ENCODE measurements around the gene AP2B1.

Gene AP2B1

DNA sequence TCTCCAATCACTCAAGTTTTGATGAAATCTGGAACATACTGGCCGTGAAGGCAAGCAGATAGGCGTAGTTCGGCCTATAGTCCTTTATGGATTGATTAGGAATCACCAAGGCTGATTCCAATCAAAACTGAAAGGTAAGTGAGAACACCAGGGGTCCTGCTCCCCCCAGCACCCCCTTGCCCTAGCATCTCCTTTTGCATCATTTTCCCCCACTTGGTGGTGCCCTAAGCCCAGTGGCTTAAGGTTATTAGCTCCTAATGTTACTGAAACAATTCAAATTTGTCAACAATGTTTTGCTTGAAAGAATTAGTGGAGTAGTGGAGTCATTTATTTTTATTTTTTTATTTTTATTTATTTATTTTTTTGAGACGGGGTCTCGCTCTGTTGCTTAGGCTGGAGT is 31.4 kb upstream of the AP2B1 start:
- TF ChIP-seq RAD21 (IDR thresholded peaks at IDR 0.05; ENCODE audit: low read depth) (0 out of 2 replicates have a peak, but pooled peaks have one; percentile 15), FOXM1 (IDR thresholded peaks at IDR 0.05; ENCODE audit: borderline replicate concordance, low read depth) (no peak)

DNA sequence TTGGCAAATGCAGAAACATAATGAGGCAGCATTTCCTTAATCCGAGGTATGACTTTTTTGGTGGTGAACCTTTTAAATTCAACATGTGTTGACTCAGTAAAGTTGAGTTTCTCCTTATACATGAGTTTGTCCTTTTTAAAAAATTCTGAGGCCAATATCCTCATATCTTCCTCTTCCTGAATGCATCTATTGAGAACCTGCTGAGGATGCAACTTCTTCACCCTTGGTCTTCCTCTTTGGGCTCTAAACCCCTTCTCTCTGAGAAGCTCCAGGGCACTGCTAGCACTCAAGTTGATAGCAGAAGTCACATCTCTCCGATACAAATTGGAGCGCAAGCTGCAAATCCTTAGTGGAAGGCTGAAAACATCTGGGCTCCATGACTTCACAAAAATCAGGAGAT is 29.8 kb upstream of the AP2B1 start:
- TF ChIP-seq CEBPB (IDR thresholded peaks at IDR 0.05), result no peak
- no peak for TF ChIP-seq TAF1 (IDR thresholded peaks at IDR 0.05; ENCODE audit: low read depth)
- TF ChIP-seq USF1 (IDR thresholded peaks at IDR 0.05), result no peak
- TF ChIP-seq EP300 (IDR thresholded peaks at IDR 0.05; ENCODE audit: borderline replicate concordance), result no peak
- no peak for TF ChIP-seq REST (IDR thresholded peaks at IDR 0.05; ENCODE audit: low read depth)
- TF ChIP-seq TEAD4 (IDR thresholded peaks at IDR 0.05), result no peak
- TF ChIP-seq ZBTB7A (IDR thresholded peaks at IDR 0.05; ENCODE audit: low read depth), result no peak
- no peak for TF ChIP-seq TCF12 (IDR thresholded peaks at IDR 0.05; ENCODE audit: low read depth)
- TF ChIP-seq NFIC (IDR thresholded peaks at IDR 0.05), result no peak
- TF ChIP-seq YY1 (IDR thresholded peaks at IDR 0.05; ENCODE audit: low read depth), result no peak
- no peak for TF ChIP-seq EGR1 (IDR thresholded peaks at IDR 0.05)
- no peak for TF ChIP-seq FOXM1 (IDR thresholded peaks at IDR 0.05; ENCODE audit: borderline replicate concordance, low read depth)
- TF ChIP-seq RAD21 (IDR thresholded peaks at IDR 0.05; ENCODE audit: low read depth), result no peak
- TF ChIP-seq, protein P1, sequence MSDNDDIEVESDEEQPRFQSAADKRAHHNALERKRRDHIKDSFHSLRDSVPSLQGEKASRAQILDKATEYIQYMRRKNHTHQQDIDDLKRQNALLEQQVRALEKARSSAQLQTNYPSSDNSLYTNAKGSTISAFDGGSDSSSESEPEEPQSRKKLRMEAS (IDR thresholded peaks at IDR 0.05), result no peak
- TF ChIP-seq CREB1 (IDR thresholded peaks at IDR 0.05; ENCODE audit: low read depth), result no peak

GRCh38 chr17:35559495-35560210 is 27.5 kb upstream of the AP2B1 start:
- TF ChIP-seq TEAD4 (IDR thresholded peaks at IDR 0.05) (no peak), REST (IDR thresholded peaks at IDR 0.05; ENCODE audit: low read depth) (no peak), FOXM1 (IDR thresholded peaks at IDR 0.05; ENCODE audit: borderline replicate concordance, low read depth) (no peak), TCF12 (IDR thresholded peaks at IDR 0.05; ENCODE audit: low read depth) (no peak), TAF1 (IDR thresholded peaks at IDR 0.05; ENCODE audit: low read depth) (no peak), YY1 (IDR thresholded peaks at IDR 0.05; ENCODE audit: low read depth) (no peak), CREB1 (IDR thresholded peaks at IDR 0.05; ENCODE audit: low read depth) (no peak), EGR1 (IDR thresholded peaks at IDR 0.05) (no peak), EP300 (IDR thresholded peaks at IDR 0.05; ENCODE audit: borderline replicate concordance) (no peak), CEBPB (IDR thresholded peaks at IDR 0.05) (no peak), RAD21 (IDR thresholded peaks at IDR 0.05; ENCODE audit: low read depth) (no peak), USF1 (IDR thresholded peaks at IDR 0.05) (no peak), NFIC (IDR thresholded peaks at IDR 0.05) (no peak), ZBTB7A (IDR thresholded peaks at IDR 0.05; ENCODE audit: low read depth) (no peak)
- TF ChIP-seq, protein P1 (IDR thresholded peaks at IDR 0.05), result no peak

DNA sequence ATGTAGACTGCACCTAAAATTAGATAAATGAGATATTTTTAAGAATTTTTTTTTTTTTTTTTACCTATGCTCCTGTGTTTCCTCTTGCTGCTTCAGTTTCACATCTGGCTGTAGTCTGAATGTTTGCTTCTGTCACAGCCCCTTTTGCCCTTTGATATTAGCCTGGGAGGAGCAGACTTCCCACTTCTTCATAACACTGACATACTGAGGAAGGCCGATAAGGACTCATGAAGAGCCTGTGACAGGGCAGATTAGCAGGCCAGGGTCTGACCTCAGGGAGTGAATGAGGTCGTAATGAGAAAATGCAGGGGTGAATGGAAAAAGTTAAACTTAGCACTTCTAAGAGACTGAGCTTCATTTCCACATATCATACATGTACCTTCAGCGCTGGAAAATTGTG is 26.4 kb upstream of the AP2B1 start, which contains the start of gene SLFN14:
TSS of gene SLFN14 (minus strand) at position 117 of the 400 bp plus-strand sequence. CDS start 2,757 bp downstream, outside the sequence.
- TF ChIP-seq TCF12 (IDR thresholded peaks at IDR 0.05; ENCODE audit: low read depth) (no peak), NFIC (IDR thresholded peaks at IDR 0.05) (no peak), REST (IDR thresholded peaks at IDR 0.05; ENCODE audit: low read depth) (no peak), EGR1 (IDR thresholded peaks at IDR 0.05) (no peak), CREB1 (IDR thresholded peaks at IDR 0.05; ENCODE audit: low read depth) (no peak), TEAD4 (IDR thresholded peaks at IDR 0.05) (no peak), EP300 (IDR thresholded peaks at IDR 0.05; ENCODE audit: borderline replicate concordance) (no peak)
- TF ChIP-seq, protein P1 (IDR thresholded peaks at IDR 0.05), result no peak

All from Ishikawa (cell line).